Raji (cell line): ENCODE results near the gene FADD.

Experiments
- POLR2A ChIP-seq: IDR thresholded peaks from 2 replicates; pipeline ENCODE4 v1.6.1; 2011; ENCODE audit warnings: low read depth, low read length, control low read depth; ENCODE audit not compliant: insufficient read depth

FADD gene

GRCh38 chr11:70202920-70203750 lies at the start of gene FADD:
Gene FADD, plus strand, starts transcription at chr11:70203296. Its CDS starts 164 bp downstream, at chr11:70203460.
- TF ChIP-seq POLR2A: peak; percentile 84

GRCh38 chr11:70155386-70155785 lies 47.7 kb upstream of the FADD start:
- TF ChIP-seq POLR2A: no peak

GRCh38 chr11:70156291-70157037 lies 46.6 kb upstream of the FADD start:
- TF ChIP-seq POLR2A: no peak

- no peak for TF ChIP-seq POLR2A
Measured at GRCh38 chr11:70158201-70158600, 44.9 kb upstream of the FADD start.

- TF ChIP-seq POLR2A: no peak
Measured at GRCh38 chr11:70158757-70159389, 44.2 kb upstream of the FADD start.

GRCh38 chr11:70159627-70160570 lies 43.2 kb upstream of the FADD start:
- no peak for TF ChIP-seq POLR2A

GRCh38 chr11:70161043-70161625 lies 42.0 kb upstream of the FADD start:
- TF ChIP-seq POLR2A: no peak

GRCh38 chr11:70164705-70165104 lies 38.4 kb upstream of the FADD start:
- TF ChIP-seq POLR2A: no peak

- no peak for TF ChIP-seq POLR2A
Measured at GRCh38 chr11:70167120-70167519, 36.0 kb upstream of the FADD start.

- no peak for TF ChIP-seq POLR2A
Measured at GRCh38 chr11:70167723-70168404, 35.2 kb upstream of the FADD start.

- TF ChIP-seq POLR2A: no peak
Measured at GRCh38 chr11:70168405-70168754, 34.7 kb upstream of the FADD start.

- no peak for TF ChIP-seq POLR2A
Measured at GRCh38 chr11:70169127-70169526, 34.0 kb upstream of the FADD start.

- TF ChIP-seq POLR2A: no peak
Measured at GRCh38 chr11:70169632-70170031, 33.5 kb upstream of the FADD start.
